HEK293 (cell line): ENCODE results near the gene ZNF335.

Source experiments
- BCL6B ChIP-seq: fragments of 450-650 bp; formaldehyde crosslinking; IDR thresholded peaks from 2 replicates; pipeline ENCODE4 v1.5.1; 2017; ENCODE audit warnings: missing biosample characterization, missing genetic modification characterization
- CTCF ChIP-seq: fragments of 450-650 bp; formaldehyde crosslinking; IDR thresholded peaks from 2 replicates; pipeline ENCODE4 v1.5.1; 2016; ENCODE audit warnings: missing biosample characterization, missing genetic modification characterization
- PBX3 ChIP-seq: sonication (generic); formaldehyde crosslinking; IDR thresholded peaks from 2 replicates; pipeline ENCODE4 v1.8.1; 2022; ENCODE audit warnings: mild to moderate bottlenecking, moderate library complexity, missing genetic modification reagents
- ZBTB48 ChIP-seq: fragments of 450-650 bp; formaldehyde crosslinking; IDR thresholded peaks from 2 replicates; pipeline ENCODE4 v1.5.1; 2016; ENCODE audit warnings: missing biosample characterization, missing genetic modification characterization
- ZNF114 ChIP-seq: fragments of 450-650 bp; formaldehyde crosslinking; IDR thresholded peaks from 2 replicates; pipeline ENCODE4 v1.5.0; 2017; ENCODE audit warnings: missing biosample characterization, missing genetic modification characterization
- ZNF18 ChIP-seq: fragments of 450-650 bp; formaldehyde crosslinking; IDR thresholded peaks from 2 replicates; pipeline ENCODE4 v1.5.1; 2016; ENCODE audit warnings: missing biosample characterization, missing genetic modification characterization
- ZNF514 ChIP-seq: fragments of 450-650 bp; formaldehyde crosslinking; IDR thresholded peaks from 2 replicates; pipeline ENCODE4 v1.5.1; 2016; ENCODE audit warnings: missing biosample characterization, missing genetic modification characterization
- ZNF610 ChIP-seq: fragments of 450-650 bp; formaldehyde crosslinking; IDR thresholded peaks from 2 replicates; pipeline ENCODE4 v1.5.1; 2016; ENCODE audit warnings: missing biosample characterization, missing genetic modification characterization, borderline replicate concordance

GRCh38 chr20:46001498-46001897 is 29.5 kb upstream of the ZNF335 start:
- TF ChIP-seq ZNF514 (tag by site-specific recombination), result no peak
- TF ChIP-seq CTCF (tag by site-specific recombination), result no peak
- no peak for TF ChIP-seq BCL6B
- TF ChIP-seq ZBTB48 (tag by site-specific recombination), result no peak
- TF ChIP-seq ZNF18 (tag by site-specific recombination), result no peak
- TF ChIP-seq ZNF610, result no peak
- no peak for TF ChIP-seq ZNF114 (tag by site-specific recombination)
- TF ChIP-seq PBX3, result no peak
